ENCODE measurements around the gene POPDC3. TPM values are rescaled to one million over a fixed set of nuclear protein-coding genes. Genes with fewer than 3 reads are reported as not detected.
A peak's percentile ranks its signal among the peaks of the same experiment; 100 is the strongest.

Gene POPDC3
- total and polyA plus RNA-seq, 2 of the 4 experiments (the other 2 are of a cell fraction), result 22.7 to 25.8 TPM

DNA sequence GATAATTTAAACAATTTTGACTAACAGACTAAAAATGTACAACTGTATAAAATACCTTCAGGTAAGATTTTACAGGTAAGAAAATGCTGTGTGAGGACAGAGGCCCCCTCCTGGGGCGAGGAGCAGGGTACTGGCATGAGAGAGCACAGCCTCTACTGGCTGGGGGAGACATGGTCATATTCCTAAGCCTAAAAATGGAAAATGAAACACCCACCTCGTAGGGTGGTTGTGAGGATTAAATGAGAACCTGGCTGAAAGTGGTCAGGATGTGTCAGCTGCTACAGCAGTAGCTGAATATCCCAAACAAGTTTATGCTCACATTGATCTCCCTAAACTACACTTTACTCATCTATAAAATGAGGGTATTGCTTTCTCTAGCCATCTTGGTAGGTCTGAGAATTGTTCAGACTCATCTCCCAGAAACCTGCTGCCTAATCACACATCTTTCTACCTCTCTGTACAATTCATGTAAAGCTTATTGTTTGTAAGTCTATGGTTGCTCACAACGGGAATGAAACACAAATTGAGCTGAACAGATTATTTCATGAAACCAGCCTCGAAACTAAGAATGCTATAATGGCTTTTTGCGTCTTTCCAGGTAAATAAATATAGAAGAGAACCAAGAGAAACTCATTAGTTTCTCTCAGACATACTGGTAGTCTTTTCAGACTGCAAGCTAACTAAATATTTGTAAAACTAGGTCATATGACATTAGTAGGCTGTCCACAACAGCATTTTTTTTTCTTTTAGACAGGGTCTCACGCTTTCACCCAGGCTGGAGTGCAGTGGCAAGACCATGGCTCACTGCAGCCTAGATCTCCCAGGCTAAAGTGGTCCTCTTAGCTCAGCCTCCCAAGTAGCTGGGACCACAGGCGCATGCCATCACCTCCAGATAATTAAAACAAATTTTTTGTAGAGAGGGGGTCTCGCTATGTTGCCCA is 69.6 kb downstream of the POPDC3 start (continued):
- TF ChIP-seq USF2 (IDR thresholded peaks at IDR 0.05; ENCODE audit: low read depth, low read length) (no peak), BHLHE40 (IDR thresholded peaks at IDR 0.05; ENCODE audit: low read depth, low read length) (no peak)

GRCh38 chr6:105108631-105109262 is 71.1 kb downstream of the POPDC3 start:
- H3K36me3 ChIP-seq (ENCODE audit: control insufficient read depth, insufficient read depth, low read length), result peaks cover 2% of the 10 kb centered on the region; the same call in 1 of the 2 replicates

More at GRCh38 chr6:105108631-105109262, 71.1 kb downstream of the POPDC3 start:
- Histone ChIP-seq H2AK5ac (ENCODE audit: low read depth, low read length) (no peak overlapping the region), H2AFZ (replicated peaks; ENCODE audit: low read length, poor library complexity) (no peak overlapping the region), H4K8ac (ENCODE audit: low read depth in 2 of 2, low read length in 2 of 2) (no peak overlapping the region), H2BK15ac (ENCODE audit: low read depth, low read length) (no peak overlapping the region), H3K9me1 (ENCODE audit: insufficient read depth, low read length) (no peaks in the 10 kb centered on the region; the same call in 1 of the 2 replicates), H3K14ac (replicated peaks; ENCODE audit: low read depth, low read length) (no peak overlapping the region), H2BK5ac (ENCODE audit: low read depth, low read length, poor library complexity, severe bottlenecking) (no peak overlapping the region), H3K4me2 (ENCODE audit: low read depth, low read length) (no peak overlapping the region), H3K4ac (ENCODE audit: low read depth, low read length) (no peak overlapping the region), H3K4me3 (ENCODE audit: insufficient read depth, low read depth, low read length) (no peak overlapping the region), H4K20me1 (ENCODE audit: insufficient read depth, low read length) (no peaks in the 10 kb centered on the region; the same call in 1 of the 2 replicates), H3K23ac (ENCODE audit: low read depth, low read length) (no peak overlapping the region), H3K9me3 (ENCODE audit: control insufficient read depth, insufficient read depth, low read length) (no peaks in the 10 kb centered on the region), H2BK120ac (ENCODE audit: low read depth, low read length) (no peak overlapping the region), H3K18ac (ENCODE audit: low read depth, low read length) (no peak overlapping the region), H3K27me3 (ENCODE audit: control insufficient read depth, insufficient read depth, low read length) (no peaks in the 10 kb centered on the region), H3K27ac (ENCODE audit: insufficient read depth, low read length) (no peak overlapping the region), H2BK20ac (ENCODE audit: low read depth, low read length) (no peak overlapping the region), H3K4me1 (ENCODE audit: control insufficient read depth, insufficient read depth, low read length) (peaks cover 2% of the 10 kb centered on the region; the same call in 1 of the 2 replicates), H4K5ac (ENCODE audit: low read depth, low read length) (no peak overlapping the region), H3K79me1 (ENCODE audit: low read depth in 1 of 2, low read length in 2 of 2) (peaks cover 0 to 3% of the 10 kb centered on the region in 2 experiments; a peak in 1 of 4 replicates), H3K56ac (ENCODE audit: extremely low read depth, insufficient read depth, low read length) (no peak overlapping the region), H4K91ac (ENCODE audit: insufficient read depth, low read depth, low read length) (no peak overlapping the region), H3K9ac (ENCODE audit: low read depth, low read length) (no peak overlapping the region), H2AK9ac (replicated peaks; ENCODE audit: low read depth, low read length, poor library complexity) (no peak overlapping the region)
- intact Hi-C loops (cut with micrococcal nuclease), result no loop called here
- DNase-seq (peak; percentile 22), ATAC-seq (ENCODE audit: low read depth) (no peak)
- WGBS, 2 experiments (ENCODE audit: extremely low coverage in 2 of 2, insufficient read length in 1 of 2), result no CpG with 5 or more reads among the region's 7 CpGs
- no TSS peak for BruUV-seq (replicated peaks)
- ChIA-PET POLR2A (ENCODE audit: unreplicated experiment) (no interaction called here), CTCF (no interaction called here)
- no peak for TF ChIP-seq RAD21 (IDR thresholded peaks at IDR 0.05; ENCODE audit: low read length)
- no peak for TF ChIP-seq FOS (IDR thresholded peaks at IDR 0.05; ENCODE audit: low read depth, low read length)
- no peak for TF ChIP-seq BHLHE40 (IDR thresholded peaks at IDR 0.05; ENCODE audit: low read depth, low read length)
- no peak for TF ChIP-seq CHD1 (IDR thresholded peaks at IDR 0.05; ENCODE audit: low read depth, low read length)
- TF ChIP-seq NFE2L2 (IDR thresholded peaks at IDR 0.05; ENCODE audit: low read depth, low read length), result no peak
- no peak for TF ChIP-seq CEBPB (IDR thresholded peaks at IDR 0.05; ENCODE audit: low read depth, low read length)
- no peak for TF ChIP-seq ELK1 (IDR thresholded peaks at IDR 0.05; ENCODE audit: borderline replicate concordance, low read depth, low read length)
- in situ Hi-C loops (cut with MboI; ENCODE audit: low sequenced_read_pairs), result no loop called here
- dilution Hi-C loops (cut with HindIII; ENCODE audit: low sequenced_read_pairs, unreplicated experiment), result no loop called here

Data from IMR-90 (cell line).